Testis (tissue), 3 donors: ENCODE results near the gene LRMDA. TPM values are rescaled to one million over a fixed set of nuclear protein-coding genes. Genes with fewer than 3 reads are reported as not detected.

Experiments used
- DNase-seq: peaks from one replicate; pipeline ENCODE4 v3.0.0-alpha.2; 2019
- H3K27ac ChIP-seq, 2 donors: fragments of 200-600 bp; sonication (generic); one replicate each; pipeline ENCODE4 v1.5.1; 2019
- H3K27me3 ChIP-seq: fragments of 200-600 bp; sonication (generic); one replicate; pipeline ENCODE4 v1.5.1; 2019
- H3K36me3 ChIP-seq: fragments of 200-600 bp; sonication (generic); one replicate; pipeline ENCODE4 v1.5.1; 2017; ENCODE audit warnings: low read depth; ENCODE audit errors: missing control alignments
- H3K4me1 ChIP-seq: fragments of 200-600 bp; sonication (generic); one replicate; pipeline ENCODE4 v1.5.1; 2019
- H3K4me3 ChIP-seq, 2 donors: fragments of 200-600 bp; sonication (generic); one replicate each; pipeline ENCODE4 v1.5.1; 2017 to 2019
- H3K9me3 ChIP-seq: fragments of 200-600 bp; sonication (generic); one replicate; pipeline ENCODE4 v1.5.1; 2017
- POLR2A ChIP-seq: fragments of 450-650 bp; IDR thresholded peaks from one replicate; pipeline ENCODE4 v1.6.1; 2017; ENCODE audit warnings: antibody characterized with exemption, mild to moderate bottlenecking, moderate library complexity
- WGBS, 2 donors: methylation state at CpG; one replicate each; pipeline ENCODE4 v1.1.5; 2018; 5-methylcytosine and 5-hydroxymethylcytosine counted together
- intact Hi-C: fragments of 100-400 bp; cut with DNase I; formaldehyde crosslinking; loops from one replicate; pipeline ENCODE4 v1.15.1; 2023; ENCODE audit warnings: low total_unique reads
- polyA plus RNA-seq: library from polyadenylated mRNA; stranded (reverse); fragments of 350-450 nt; fragmentation: Illumina TruSeq; extraction: RNeasy Lipid Tissue Mini Kit (QIAGEN cat#74804); gene quantifications from one replicate; pipeline ENCODE4 v1.2.3, GENCODE V29; 2014; ENCODE audit warnings: low read depth, low replicate concordance; ENCODE audit not compliant: insufficient read depth
- total RNA-seq, 2 donors: library from RNA; depleted of rRNA; stranded (reverse); fragments of >200 nt; gene quantifications; one replicate each; pipeline ENCODE4 v1.2.3, GENCODE V29; 2016
- TF ChIP-seq, protein P1 (sequence below), 3 experiments: fragments of 450-650 bp in 2 of 3; fragments of 200-600 bp in 1 of 3; sonication (generic) in 1 of 3; IDR thresholded peaks; one replicate each; pipeline ENCODE4 v1.5.1; 2016 to 2019; ENCODE audit warnings: antibody characterized with exemption in 3 of 3, mild to moderate bottlenecking in 2 of 3, moderate library complexity in 1 of 3

Gene LRMDA
- total and polyA plus RNA-seq, 3 donors from 2014 or later = 7.6 to 13.8 (median 10.6) TPM

GRCh38 chr10:75682649-75683557 lies 251.5 kb downstream of the LRMDA start:
- 65 to 66% methylated on average over 11 of the region's 11 CpGs for WGBS, 2 donors
- intact Hi-C loops = no loop called here
- no peak for DNase-seq

DNA sequence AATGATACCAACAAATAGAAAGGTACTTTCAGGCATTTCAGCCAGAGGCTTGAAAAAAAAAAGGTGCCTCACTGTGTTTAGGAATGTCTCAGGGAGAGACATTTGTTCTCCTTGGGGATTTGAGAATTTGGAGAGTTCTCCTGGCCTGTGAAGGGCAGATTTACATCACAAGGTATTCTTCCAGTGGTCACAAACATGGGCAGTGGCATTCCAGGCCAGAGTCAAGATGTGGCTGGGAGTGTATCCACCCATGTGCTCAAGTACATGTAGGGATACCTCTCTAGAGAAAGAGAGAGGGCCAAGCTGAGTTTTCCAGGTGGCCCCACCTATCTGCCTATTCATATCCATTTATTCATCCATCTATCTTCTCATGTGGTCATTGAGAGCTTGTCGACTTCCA lies 253.8 kb downstream of the LRMDA start:
- no peak overlapping the region for H3K27ac ChIP-seq
- 74 to 100% methylated on average over 1 of the region's 1 CpG for WGBS, 2 donors
- H3K4me1 ChIP-seq = no peaks in the 10 kb centered on the region
- H3K9me3 ChIP-seq = no peaks in the 10 kb centered on the region
- no peak overlapping the region for H3K4me3 ChIP-seq
- intact Hi-C loops = no loop called here
- DNase-seq = no peak
- TF ChIP-seq, protein P1, sequence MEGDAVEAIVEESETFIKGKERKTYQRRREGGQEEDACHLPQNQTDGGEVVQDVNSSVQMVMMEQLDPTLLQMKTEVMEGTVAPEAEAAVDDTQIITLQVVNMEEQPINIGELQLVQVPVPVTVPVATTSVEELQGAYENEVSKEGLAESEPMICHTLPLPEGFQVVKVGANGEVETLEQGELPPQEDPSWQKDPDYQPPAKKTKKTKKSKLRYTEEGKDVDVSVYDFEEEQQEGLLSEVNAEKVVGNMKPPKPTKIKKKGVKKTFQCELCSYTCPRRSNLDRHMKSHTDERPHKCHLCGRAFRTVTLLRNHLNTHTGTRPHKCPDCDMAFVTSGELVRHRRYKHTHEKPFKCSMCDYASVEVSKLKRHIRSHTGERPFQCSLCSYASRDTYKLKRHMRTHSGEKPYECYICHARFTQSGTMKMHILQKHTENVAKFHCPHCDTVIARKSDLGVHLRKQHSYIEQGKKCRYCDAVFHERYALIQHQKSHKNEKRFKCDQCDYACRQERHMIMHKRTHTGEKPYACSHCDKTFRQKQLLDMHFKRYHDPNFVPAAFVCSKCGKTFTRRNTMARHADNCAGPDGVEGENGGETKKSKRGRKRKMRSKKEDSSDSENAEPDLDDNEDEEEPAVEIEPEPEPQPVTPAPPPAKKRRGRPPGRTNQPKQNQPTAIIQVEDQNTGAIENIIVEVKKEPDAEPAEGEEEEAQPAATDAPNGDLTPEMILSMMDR (IDR thresholded peaks at IDR 0.05) = no peak
- TF ChIP-seq POLR2A = no peak
- no peaks in the 10 kb centered on the region for H3K36me3 ChIP-seq
- H3K27me3 ChIP-seq = no peaks in the 10 kb centered on the region

More at GRCh38 chr10:75682649-75683557, 251.5 kb downstream of the LRMDA start:
- TF ChIP-seq, protein P1 (IDR thresholded peaks at IDR 0.05) = no peak
- no peak for TF ChIP-seq POLR2A
- H3K27ac ChIP-seq = peak overlapping the region in 1 of 2 donors; percentile 33
- H3K27me3 ChIP-seq = no peaks in the 10 kb centered on the region
- H3K9me3 ChIP-seq = no peaks in the 10 kb centered on the region
- H3K36me3 ChIP-seq = no peaks in the 10 kb centered on the region
- H3K4me3 ChIP-seq = no peak overlapping the region
- no peaks in the 10 kb centered on the region for H3K4me1 ChIP-seq

DNA sequence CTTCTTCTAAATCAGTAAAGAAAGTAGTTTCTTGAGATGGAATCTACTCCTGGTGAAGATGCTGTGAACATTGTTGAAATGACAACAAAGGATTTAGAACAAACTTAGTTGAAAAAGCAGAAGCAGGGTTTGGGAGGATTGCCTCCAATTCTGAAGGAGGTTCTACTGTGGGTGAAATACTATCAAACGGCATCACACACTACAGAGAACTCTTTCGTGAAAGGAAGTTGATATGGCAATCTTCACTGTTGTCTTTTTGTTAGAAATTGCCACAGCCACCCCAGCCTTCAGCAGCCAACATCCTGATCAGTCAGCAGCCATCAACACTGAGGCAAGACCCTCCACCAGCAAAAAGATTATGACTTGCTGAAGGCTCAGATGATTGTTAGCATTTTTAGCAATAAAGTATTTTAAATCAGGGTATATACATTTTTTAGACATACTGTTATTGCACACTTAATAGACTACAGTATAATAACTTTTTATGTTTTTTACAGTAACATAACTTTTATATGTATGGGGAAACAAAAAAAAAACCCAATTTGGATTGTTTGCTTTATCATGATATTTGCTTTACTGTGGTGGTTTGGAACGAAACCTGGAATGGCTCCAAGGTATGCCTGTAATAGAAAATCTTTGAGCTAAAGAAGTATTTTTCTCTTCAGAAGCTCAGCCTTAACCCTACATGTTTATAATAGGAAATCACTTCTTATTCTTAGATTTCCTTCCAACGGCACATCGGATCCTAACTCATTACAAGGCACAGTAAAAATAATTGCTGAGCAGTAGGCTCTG lies 257.3 kb downstream of the LRMDA start:
- Histone ChIP-seq H3K36me3 (no peaks in the 10 kb centered on the region), H3K4me1 (no peaks in the 10 kb centered on the region), H3K9me3 (no peaks in the 10 kb centered on the region), H3K4me3 (no peak overlapping the region), H3K27ac (no peak overlapping the region), H3K27me3 (no peaks in the 10 kb centered on the region)
- no peak for DNase-seq
- TF ChIP-seq, protein P1 (IDR thresholded peaks at IDR 0.05) = no peak
- TF ChIP-seq POLR2A = no peak
- intact Hi-C loops = no loop called here
- WGBS, 2 donors = 77 to 79% methylated on average over 5 of the region's 5 CpGs

DNA sequence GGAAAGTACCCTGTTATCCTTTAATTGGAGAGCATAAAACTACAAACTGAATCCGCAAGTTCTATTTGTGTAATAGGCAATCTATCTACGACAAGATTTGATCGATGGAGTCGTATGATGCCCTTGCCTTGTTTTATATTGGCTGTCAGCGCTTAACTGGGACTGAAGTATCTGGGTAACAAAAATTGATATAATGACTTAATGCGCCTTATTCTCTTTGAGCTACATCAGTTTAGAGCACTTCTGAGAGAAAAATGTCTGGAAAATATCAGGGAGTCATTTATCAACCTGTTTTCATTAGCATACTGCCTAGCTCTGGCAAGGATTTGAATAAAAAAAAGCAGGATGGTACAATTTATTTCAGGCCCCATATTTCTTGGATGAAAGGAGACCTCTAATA lies 262.1 kb downstream of the LRMDA start:
- 83 to 94% methylated on average over 6 of the region's 6 CpGs for whole genome bisulfite sequencing, 2 donors
- Histone ChIP-seq H3K36me3 (no peaks in the 10 kb centered on the region), H3K4me3 (no peak overlapping the region), H3K27me3 (no peaks in the 10 kb centered on the region), H3K27ac (no peak overlapping the region), H3K9me3 (no peaks in the 10 kb centered on the region), H3K4me1 (no peaks in the 10 kb centered on the region)
- no peak for DNase-seq
- intact Hi-C loops = no loop called here
- TF ChIP-seq, protein P1 (IDR thresholded peaks at IDR 0.05) = no peak
- no peak for TF ChIP-seq POLR2A
